ENCODE data around the gene BCL2L15. TPM values are rescaled to one million over a fixed set of nuclear protein-coding genes. Genes with fewer than 3 reads are reported as not detected.

The BCL2L15 gene
- total and polyA plus RNA-seq, 2 of the 13 experiments (the other 11 are each of a cell fraction or from before 2014, with no cell fraction given), result 0.03 to 0.27 TPM

GRCh38 chr1:113881661-113882060 lies 5.7 kb downstream of the BCL2L15 start:
- Histone ChIP-seq H3K4me2 (ENCODE audit: low read depth, low read length) (no peak overlapping the region), H2AFZ (ENCODE audit: low read length) (no peak overlapping the region), H3K4me3 (replicated peaks in 1 of 3; ENCODE audit: insufficient read depth in 1 of 3, low read depth in 2 of 3, low read length in 3 of 3) (no peak overlapping the region), H3K27me3 (ENCODE audit: control insufficient read depth in 1 of 2, insufficient read depth in 2 of 2, low read length in 2 of 2) (no peaks in the 10 kb centered on the region), H4K20me1 (ENCODE audit: insufficient read depth, low read length) (no peaks in the 10 kb centered on the region), H3K36me3 (replicated peaks in 1 of 2; ENCODE audit: control insufficient read depth in 1 of 2, insufficient read depth in 2 of 2, low read length in 2 of 2) (no peaks in the 10 kb centered on the region), H3K9ac (ENCODE audit: insufficient read depth, low read depth, low read length) (no peak overlapping the region), H3K79me2 (ENCODE audit: insufficient read depth, low read length) (no peaks in the 10 kb centered on the region), H3K4me1 (ENCODE audit: insufficient read depth, low read length) (no peaks in the 10 kb centered on the region), H3K9me3 (ENCODE audit: low read length) (no peaks in the 10 kb centered on the region), H3K27ac (ENCODE audit: extremely low read length, insufficient read depth, low read length) (no peak overlapping the region)
- no peak for DNase-seq (ENCODE audit: low spot score)
- no peak for FAIRE-seq
- CTCF ChIA-PET (ENCODE audit: low intra/inter-chr PET ratio, low total read pairs), result no interaction called here
- in situ Hi-C loops (cut with HindIII; ENCODE audit: extremely low pct_ligation_motif_present, low pct_unique_long_range_greater_than_20kb) (no loop called here), intact Hi-C loops (cut with micrococcal nuclease; ENCODE audit: unreplicated experiment) (no loop called here)
- POLR2A ChIA-PET, result no interaction called here
- 36% methylated on average over 2 of the region's 2 CpGs for WGBS (ENCODE audit: low lambda C conversion rate)
- no peak for ATAC-seq
- BruUV-seq (replicated peaks), result no TSS peak
- TF ChIP-seq MYPOP (CRISPR knock-in tag; IDR thresholded peaks at IDR 0.05), result no peak

- Histone ChIP-seq H3K27ac (ENCODE audit: extremely low read length, insufficient read depth, low read length) (no peak overlapping the region), H3K4me2 (ENCODE audit: low read depth, low read length) (no peak overlapping the region), H3K9me3 (ENCODE audit: low read length) (no peaks in the 10 kb centered on the region), H3K9ac (ENCODE audit: insufficient read depth, low read depth, low read length) (no peak overlapping the region), H3K4me3 (replicated peaks in 1 of 3; ENCODE audit: insufficient read depth in 1 of 3, low read depth in 2 of 3, low read length in 3 of 3) (no peak overlapping the region), H3K27me3 (ENCODE audit: control insufficient read depth in 1 of 2, insufficient read depth in 2 of 2, low read length in 2 of 2) (no peaks in the 10 kb centered on the region), H3K79me2 (ENCODE audit: insufficient read depth, low read length) (no peaks in the 10 kb centered on the region), H4K20me1 (ENCODE audit: insufficient read depth, low read length) (no peaks in the 10 kb centered on the region), H3K36me3 (replicated peaks in 1 of 2; ENCODE audit: control insufficient read depth in 1 of 2, insufficient read depth in 2 of 2, low read length in 2 of 2) (no peaks in the 10 kb centered on the region), H3K4me1 (ENCODE audit: insufficient read depth, low read length) (no peaks in the 10 kb centered on the region), H2AFZ (ENCODE audit: low read length) (no peak overlapping the region)
- TF ChIP-seq NR2F6 (IDR thresholded peaks at IDR 0.05), result no peak
- no peak for TF ChIP-seq NR2F6 (CRISPR knock-in tag; IDR thresholded peaks at IDR 0.05)
- no peak for TF ChIP-seq JDP2 (CRISPR knock-in tag; IDR thresholded peaks at IDR 0.05; ENCODE audit: borderline replicate concordance)
- TF ChIP-seq HDAC2 (CRISPR knock-in tag; IDR thresholded peaks at IDR 0.05), result no peak
- TF ChIP-seq ZBTB40 (IDR thresholded peaks at IDR 0.05), result no peak
- peak; percentile 48; the same call in 1 of the 2 replicates for TF ChIP-seq ZBTB40 (CRISPR knock-in tag; IDR thresholded peaks at IDR 0.05)
- TF ChIP-seq ZNF513 (CRISPR knock-in tag; conservative IDR thresholded peaks at IDR 0.05), result no peak
- TF ChIP-seq ZNF562 (CRISPR knock-in tag; IDR thresholded peaks at IDR 0.05; ENCODE audit: borderline replicate concordance), result no peak
- ATAC-seq (no peak), DNase-seq (ENCODE audit: low spot score) (no peak), FAIRE-seq (no peak)
- POLR2A ChIA-PET, result no interaction called here
- in situ Hi-C loops (cut with HindIII; ENCODE audit: extremely low pct_ligation_motif_present, low pct_unique_long_range_greater_than_20kb) (no loop called here), intact Hi-C loops (cut with micrococcal nuclease; ENCODE audit: unreplicated experiment) (no loop called here)
- BruUV-seq (replicated peaks), result no TSS peak
- 56% methylated on average over 4 of the region's 4 CpGs for WGBS (ENCODE audit: low lambda C conversion rate)
- CTCF ChIA-PET (ENCODE audit: low intra/inter-chr PET ratio, low total read pairs), result no interaction called here
These were observed 7.7 kb downstream of the BCL2L15 start for GRCh38 chr1:113879739-113880038.

Measured in HepG2 (cell line).